Measurements from ENCODE around the gene CDHR3. TPM values are rescaled to one million over a fixed set of nuclear protein-coding genes. Genes with fewer than 3 reads are reported as not detected.

Gene CDHR3
- total and polyA plus RNA-seq, 10 of the 15 experiments (the other 5 are each of a cell fraction or from before 2014, with no cell fraction given): 0.06 to 0.11 TPM; not detected in 8

- no peak for TF ChIP-seq REST (IDR thresholded peaks at IDR 0.05; ENCODE audit: low read depth, low read length)
- TF ChIP-seq STAT3 (IDR thresholded peaks at IDR 0.05; ENCODE audit: low read depth, low read length): no peak
- 0 out of 2 replicates have a peak, but pooled peaks have one; percentile 33 for TF ChIP-seq TAF1 (IDR thresholded peaks at IDR 0.05; ENCODE audit: borderline replicate concordance, low read depth, low read length)
- peak; percentile 57 to 58; a peak in 3 of 4 replicates for TF ChIP-seq EP300 (IDR thresholded peaks at IDR 0.05; ENCODE audit: borderline replicate concordance in 1 of 2, control insufficient read depth in 1 of 2, low read depth in 2 of 2, low read length in 2 of 2)
- TF ChIP-seq, protein P1, sequence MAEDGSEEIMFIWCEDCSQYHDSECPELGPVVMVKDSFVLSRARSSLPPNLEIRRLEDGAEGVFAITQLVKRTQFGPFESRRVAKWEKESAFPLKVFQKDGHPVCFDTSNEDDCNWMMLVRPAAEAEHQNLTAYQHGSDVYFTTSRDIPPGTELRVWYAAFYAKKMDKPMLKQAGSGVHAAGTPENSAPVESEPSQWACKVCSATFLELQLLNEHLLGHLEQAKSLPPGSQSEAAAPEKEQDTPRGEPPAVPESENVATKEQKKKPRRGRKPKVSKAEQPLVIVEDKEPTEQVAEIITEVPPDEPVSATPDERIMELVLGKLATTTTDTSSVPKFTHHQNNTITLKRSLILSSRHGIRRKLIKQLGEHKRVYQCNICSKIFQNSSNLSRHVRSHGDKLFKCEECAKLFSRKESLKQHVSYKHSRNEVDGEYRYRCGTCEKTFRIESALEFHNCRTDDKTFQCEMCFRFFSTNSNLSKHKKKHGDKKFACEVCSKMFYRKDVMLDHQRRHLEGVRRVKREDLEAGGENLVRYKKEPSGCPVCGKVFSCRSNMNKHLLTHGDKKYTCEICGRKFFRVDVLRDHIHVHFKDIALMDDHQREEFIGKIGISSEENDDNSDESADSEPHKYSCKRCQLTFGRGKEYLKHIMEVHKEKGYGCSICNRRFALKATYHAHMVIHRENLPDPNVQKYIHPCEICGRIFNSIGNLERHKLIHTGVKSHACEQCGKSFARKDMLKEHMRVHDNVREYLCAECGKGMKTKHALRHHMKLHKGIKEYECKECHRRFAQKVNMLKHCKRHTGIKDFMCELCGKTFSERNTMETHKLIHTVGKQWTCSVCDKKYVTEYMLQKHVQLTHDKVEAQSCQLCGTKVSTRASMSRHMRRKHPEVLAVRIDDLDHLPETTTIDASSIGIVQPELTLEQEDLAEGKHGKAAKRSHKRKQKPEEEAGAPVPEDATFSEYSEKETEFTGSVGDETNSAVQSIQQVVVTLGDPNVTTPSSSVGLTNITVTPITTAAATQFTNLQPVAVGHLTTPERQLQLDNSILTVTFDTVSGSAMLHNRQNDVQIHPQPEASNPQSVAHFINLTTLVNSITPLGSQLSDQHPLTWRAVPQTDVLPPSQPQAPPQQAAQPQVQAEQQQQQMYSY (CRISPR knock-in tag; IDR thresholded peaks at IDR 0.05): no peak
- TF ChIP-seq RAD51 (IDR thresholded peaks at IDR 0.05): no peak
- no peak for TF ChIP-seq NFYB (IDR thresholded peaks at IDR 0.05; ENCODE audit: insufficient read depth, low read depth, low read length)
- TF ChIP-seq, protein P2, sequence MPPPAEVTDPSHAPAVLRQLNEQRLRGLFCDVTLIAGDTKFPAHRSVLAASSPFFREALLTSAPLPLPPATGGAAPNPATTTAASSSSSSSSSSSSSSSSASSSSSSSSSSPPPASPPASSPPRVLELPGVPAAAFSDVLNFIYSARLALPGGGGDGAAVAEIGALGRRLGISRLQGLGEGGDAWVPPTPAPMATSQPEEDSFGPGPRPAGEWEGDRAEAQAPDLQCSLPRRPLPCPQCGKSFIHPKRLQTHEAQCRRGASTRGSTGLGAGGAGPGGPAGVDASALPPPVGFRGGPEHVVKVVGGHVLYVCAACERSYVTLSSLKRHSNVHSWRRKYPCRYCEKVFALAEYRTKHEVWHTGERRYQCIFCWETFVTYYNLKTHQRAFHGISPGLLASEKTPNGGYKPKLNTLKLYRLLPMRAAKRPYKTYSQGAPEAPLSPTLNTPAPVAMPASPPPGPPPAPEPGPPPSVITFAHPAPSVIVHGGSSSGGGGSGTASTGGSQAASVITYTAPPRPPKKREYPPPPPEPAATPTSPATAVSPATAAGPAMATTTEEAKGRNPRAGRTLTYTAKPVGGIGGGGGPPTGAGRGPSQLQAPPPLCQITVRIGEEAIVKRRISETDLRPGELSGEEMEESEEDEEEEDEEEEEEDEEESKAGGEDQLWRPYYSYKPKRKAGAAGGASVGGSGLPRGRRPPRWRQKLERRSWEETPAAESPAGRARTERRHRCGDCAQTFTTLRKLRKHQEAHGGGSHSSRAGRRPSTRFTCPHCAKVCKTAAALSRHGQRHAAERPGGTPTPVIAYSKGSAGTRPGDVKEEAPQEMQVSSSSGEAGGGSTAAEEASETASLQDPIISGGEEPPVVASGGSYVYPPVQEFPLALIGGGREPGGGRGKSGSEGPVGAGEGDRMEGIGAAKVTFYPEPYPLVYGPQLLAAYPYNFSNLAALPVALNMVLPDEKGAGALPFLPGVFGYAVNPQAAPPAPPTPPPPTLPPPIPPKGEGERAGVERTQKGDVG (CRISPR knock-in tag; IDR thresholded peaks at IDR 0.05): no peak
- peak; percentile 41; the same call in 1 of the 2 replicates for TF ChIP-seq SMARCA5 (IDR thresholded peaks at IDR 0.05)
- TF ChIP-seq NFYA (IDR thresholded peaks at IDR 0.05; ENCODE audit: borderline replicate concordance, low read depth, low read length): no peak
- no peak for TF ChIP-seq SMAD1 (IDR thresholded peaks at IDR 0.05; ENCODE audit: low read depth, partially characterized antibody)
- TF ChIP-seq, protein P3, sequence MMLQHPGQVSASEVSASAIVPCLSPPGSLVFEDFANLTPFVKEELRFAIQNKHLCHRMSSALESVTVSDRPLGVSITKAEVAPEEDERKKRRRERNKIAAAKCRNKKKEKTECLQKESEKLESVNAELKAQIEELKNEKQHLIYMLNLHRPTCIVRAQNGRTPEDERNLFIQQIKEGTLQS (IDR thresholded peaks at IDR 0.05; ENCODE audit: borderline replicate concordance, extremely low read depth, low read depth, low read length): no peak
- TF ChIP-seq SPI1 (IDR thresholded peaks at IDR 0.05; ENCODE audit: borderline replicate concordance, insufficient read depth, low read depth, low read length): peak; percentile 88
- TF ChIP-seq, protein P4, sequence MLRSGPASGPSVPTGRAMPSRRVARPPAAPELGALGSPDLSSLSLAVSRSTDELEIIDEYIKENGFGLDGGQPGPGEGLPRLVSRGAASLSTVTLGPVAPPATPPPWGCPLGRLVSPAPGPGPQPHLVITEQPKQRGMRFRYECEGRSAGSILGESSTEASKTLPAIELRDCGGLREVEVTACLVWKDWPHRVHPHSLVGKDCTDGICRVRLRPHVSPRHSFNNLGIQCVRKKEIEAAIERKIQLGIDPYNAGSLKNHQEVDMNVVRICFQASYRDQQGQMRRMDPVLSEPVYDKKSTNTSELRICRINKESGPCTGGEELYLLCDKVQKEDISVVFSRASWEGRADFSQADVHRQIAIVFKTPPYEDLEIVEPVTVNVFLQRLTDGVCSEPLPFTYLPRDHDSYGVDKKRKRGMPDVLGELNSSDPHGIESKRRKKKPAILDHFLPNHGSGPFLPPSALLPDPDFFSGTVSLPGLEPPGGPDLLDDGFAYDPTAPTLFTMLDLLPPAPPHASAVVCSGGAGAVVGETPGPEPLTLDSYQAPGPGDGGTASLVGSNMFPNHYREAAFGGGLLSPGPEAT (IDR thresholded peaks at IDR 0.05; ENCODE audit: low read depth): peak; percentile 69
Observed at GRCh38 chr7:106057962-106058927, 95.2 kb downstream of the CDHR3 start (continued).

Data from GM12878 (cell line).